ENCODE data around the gene FBN2. TPM values are rescaled to one million over a fixed set of nuclear protein-coding genes. Genes with fewer than 3 reads are reported as not detected.

The FBN2 gene
- total and polyA plus RNA-seq, 12 donors, result 2.9 to 28.9 (median 13.5) TPM

GRCh38 chr5:128340648-128341047, 197.4 kb downstream of the FBN2 start:
- peaks cover 0 to 32% (median 9%) of the 10 kb centered on the region in 9 donors for H3K4me1 ChIP-seq
- H3K27me3 ChIP-seq, result no peaks in the 10 kb centered on the region
- H3K4me3 ChIP-seq, result no peak overlapping the region
- H3K9me3 ChIP-seq, result no peaks in the 10 kb centered on the region
- peaks cover 0 to 21% (median 0%) of the 10 kb centered on the region in 9 donors for H3K36me3 ChIP-seq
- no peak for TF ChIP-seq CTCF (IDR thresholded peaks at IDR 0.05)
- DNase-seq (no peak), ATAC-seq (no peak)
- no peak overlapping the region for H3K27ac ChIP-seq
- intact Hi-C loops (cut with DNase I), result loop anchor here in 1 of 10 donors (10.0 kb wide), 1 partner anchor 154 kb away; no protein-coding TSS in a partner anchor
- 77 to 80% methylated on average over 2 of the region's 2 CpGs for WGBS, 2 donors

GRCh38 chr5:128339585-128339984, 198.5 kb downstream of the FBN2 start:
- no peaks in the 10 kb centered on the region for H3K9me3 ChIP-seq
- no peak for TF ChIP-seq CTCF (IDR thresholded peaks at IDR 0.05)
- H3K36me3 ChIP-seq, result peaks cover 0 to 24% (median 0%) of the 10 kb centered on the region in 9 donors
- no peak for DNase-seq
- no peaks in the 10 kb centered on the region for H3K27me3 ChIP-seq
- WGBS, 2 donors, result 91 to 94% methylated on average over 3 of the region's 3 CpGs
- intact Hi-C loops (cut with DNase I), result loop anchor here in 1 of 10 donors (10.0 kb wide), 1 partner anchor 135 kb away; no protein-coding TSS in a partner anchor
- H3K4me1 ChIP-seq, result peaks cover 0 to 27% (median 9%) of the 10 kb centered on the region in 9 donors
- peak overlapping the region in 1 of 10 donors; percentile 53 for H3K27ac ChIP-seq
- no peak overlapping the region for H3K4me3 ChIP-seq
- ATAC-seq, result peak in 3 of 8 donors; percentile 12 to 63 (median 43)

GRCh38 chr5:128338649-128339048, 199.4 kb downstream of the FBN2 start:
- Histone ChIP-seq H3K4me3 (no peak overlapping the region), H3K36me3 (peaks cover 0 to 19% (median 0%) of the 10 kb centered on the region in 9 donors), H3K4me1 (peaks cover 0 to 27% (median 9%) of the 10 kb centered on the region in 9 donors), H3K27me3 (no peaks in the 10 kb centered on the region), H3K9me3 (no peaks in the 10 kb centered on the region), H3K27ac (peak overlapping the region in 6 of 10 donors; percentile 12 to 56 (median 40))
- intact Hi-C loops (cut with DNase I), result loop anchor here in 1 of 10 donors (10.0 kb wide), 1 partner anchor 136 kb away; no protein-coding TSS in a partner anchor
- ATAC-seq (peak in 7 of 8 donors; percentile 50 to 91 (median 84)), DNase-seq (peak; percentile 27 to 29)
- 55 to 66% methylated on average over 12 of the region's 12 CpGs for WGBS, 2 donors
- no peak for TF ChIP-seq CTCF (IDR thresholded peaks at IDR 0.05)

GRCh38 chr5:128335339-128335738, 202.7 kb downstream of the FBN2 start:
- peaks cover 0 to 17% (median 0%) of the 10 kb centered on the region in 9 donors for H3K36me3 ChIP-seq
- intact Hi-C loops (cut with DNase I), result loop anchor here in 1 of 10 donors (10.0 kb wide), 1 partner anchor 139 kb away; no protein-coding TSS in a partner anchor
- H3K4me3 ChIP-seq, result no peak overlapping the region
- ATAC-seq (no peak), DNase-seq (no peak)
- no peaks in the 10 kb centered on the region for H3K9me3 ChIP-seq
- H3K27me3 ChIP-seq, result no peaks in the 10 kb centered on the region
- no peak for TF ChIP-seq CTCF (IDR thresholded peaks at IDR 0.05)
- peaks cover 0 to 10% (median 3%) of the 10 kb centered on the region in 9 donors for H3K4me1 ChIP-seq
- H3K27ac ChIP-seq, result no peak overlapping the region
- 92 to 95% methylated on average over 3 of the region's 3 CpGs for WGBS, 2 donors

All from heart right ventricle (tissue), 16 donors.